WERI-Rb-1 (cell line): ENCODE results near the gene OR8B8.
A peak's percentile ranks its signal among the peaks of the same experiment; 100 is the strongest.
"Not testable (repeated sequence)": the region's sequence is repeated elsewhere in the genome, so short reads cannot be mapped to it uniquely, and the experiment has no call there.

ENCODE experiments used
- DNase-seq: peaks from one replicate; pipeline ENCODE4 v3.0.0-alpha.2; 2020
- H3K27ac ChIP-seq: fragments of 250-450 bp; sonication (Bioruptor Pico); 2 replicates; pipeline ENCODE4 v1.5.1; 2020; ENCODE audit warnings: mild to moderate bottlenecking, moderate library complexity
- H3K27me3 ChIP-seq: fragments of 250-450 bp; sonication (Bioruptor Pico); 2 replicates; pipeline ENCODE4 v1.5.1; 2021; ENCODE audit warnings: mild to moderate bottlenecking, low read depth, moderate library complexity; ENCODE audit not compliant: insufficient read depth, severe bottlenecking
- H3K36me3 ChIP-seq: fragments of 250-450 bp; sonication (Bioruptor Pico); 2 replicates; pipeline ENCODE4 v1.5.1; 2020; ENCODE audit warnings: mild to moderate bottlenecking, moderate library complexity
- H3K4me3 ChIP-seq: 2 replicates; pipeline ENCODE4 v1.5.1; 2011; ENCODE audit warnings: low read depth, mild to moderate bottlenecking, control low read depth, low read length
- H3K9me3 ChIP-seq: fragments of 250-450 bp; sonication (Bioruptor Pico); 2 replicates; pipeline ENCODE4 v1.5.1; 2021; ENCODE audit warnings: mild to moderate bottlenecking, moderate library complexity; ENCODE audit not compliant: severe bottlenecking
- CTCF ChIP-seq: IDR thresholded peaks from 2 replicates; pipeline ENCODE4 v1.5.1; 2011; ENCODE audit warnings: low read depth, mild to moderate bottlenecking, control low read depth, inconsistent platforms, low read length

Gene OR8B8

DNA sequence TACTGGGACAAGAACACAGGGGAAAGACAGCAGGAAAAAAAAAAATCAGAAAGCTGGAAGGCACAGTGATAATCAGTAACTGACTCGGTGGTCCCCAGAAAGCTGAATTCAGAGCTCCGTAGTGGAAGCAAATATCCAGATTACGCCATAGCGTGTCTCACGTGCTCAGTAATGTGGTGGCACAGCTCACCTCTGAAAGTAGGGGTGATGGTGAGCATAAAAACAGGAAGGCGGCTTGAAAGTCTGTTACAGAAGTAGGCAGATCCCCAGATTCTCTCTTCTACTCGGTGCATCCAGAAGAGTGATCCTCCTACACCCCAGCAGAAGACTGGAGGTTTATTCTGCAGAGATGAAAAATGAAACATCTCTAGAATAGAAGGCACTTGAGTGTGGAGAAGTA lies 35.6 kb downstream of the OR8B8 start:
- Histone ChIP-seq H3K4me3 (no peak overlapping the region), H3K9me3 (no peaks in the 10 kb centered on the region), H3K27ac (no peak overlapping the region), H3K27me3 (no peaks in the 10 kb centered on the region), H3K36me3 (no peaks in the 10 kb centered on the region)
- DNase-seq: no peak
- TF ChIP-seq CTCF: no peak

DNA sequence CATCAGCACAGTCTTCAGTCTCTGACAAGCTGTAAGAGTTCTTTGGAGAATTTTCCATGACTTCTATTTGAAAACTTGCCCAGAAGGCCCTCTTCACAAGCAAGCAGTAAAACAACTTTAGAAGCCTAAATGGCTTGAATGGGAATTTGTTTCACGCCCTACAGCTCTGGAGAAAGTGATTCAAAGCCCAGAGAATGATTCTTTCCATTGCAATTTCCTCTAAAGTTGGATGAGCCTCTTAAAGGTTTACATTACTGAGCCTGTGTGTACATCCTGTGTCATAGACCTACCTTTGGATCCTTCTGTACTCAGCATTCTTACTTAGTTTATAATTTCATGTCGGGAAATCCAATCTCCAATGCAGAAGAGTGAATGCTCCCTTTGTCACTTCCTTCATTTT lies 39.9 kb downstream of the OR8B8 start:
- Histone ChIP-seq H3K4me3 (no peak overlapping the region), H3K27me3 (peaks cover 2% of the 10 kb centered on the region), H3K9me3 (no peaks in the 10 kb centered on the region), H3K27ac (no peak overlapping the region), H3K36me3 (no peaks in the 10 kb centered on the region)
- no peak for TF ChIP-seq CTCF
- no peak for DNase-seq

- not testable (repeated sequence) for H3K27ac ChIP-seq, DNase-seq, H3K9me3 ChIP-seq, H3K4me3 ChIP-seq, H3K27me3 ChIP-seq, H3K36me3 ChIP-seq
Measured at GRCh38 chr11:124403186-124403585, 42.3 kb downstream of the OR8B8 start.

GRCh38 chr11:124402326-124402922 lies 43.1 kb downstream of the OR8B8 start:
- Histone ChIP-seq H3K4me3 (no peak overlapping the region), H3K36me3 (no peaks in the 10 kb centered on the region), H3K9me3 (no peaks in the 10 kb centered on the region), H3K27ac (no peak overlapping the region), H3K27me3 (peaks cover 2% of the 10 kb centered on the region)
- peak; percentile 70 for TF ChIP-seq CTCF
- DNase-seq: peak; percentile 59

DNA sequence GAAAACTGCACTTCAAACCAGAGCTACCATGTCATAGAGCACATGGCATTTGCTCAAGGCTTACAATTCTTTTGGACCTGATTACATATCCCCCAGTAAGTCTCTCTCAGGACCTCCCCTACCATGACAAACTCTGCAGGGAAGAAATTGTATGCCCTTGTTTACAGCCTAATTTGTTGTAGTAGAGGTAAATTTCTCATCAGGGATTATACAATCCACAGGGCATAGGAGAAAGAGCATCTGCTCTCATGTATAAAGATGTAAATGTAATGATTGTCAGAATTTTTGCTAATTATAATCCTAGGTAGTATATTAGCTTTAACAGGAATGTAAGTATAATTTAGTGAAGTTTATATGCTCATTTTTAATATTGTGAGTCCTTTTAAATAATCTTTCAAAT lies 46.6 kb downstream of the OR8B8 start, which contains the start of gene OR8B3:
TSS of gene OR8B3 (minus strand) at position 101 of the 400 bp plus-strand sequence. CDS start 1,673 bp downstream, outside the sequence.
- Histone ChIP-seq H3K9me3 (no peaks in the 10 kb centered on the region), H3K27me3 (no peaks in the 10 kb centered on the region), H3K4me3 (no peak within 1 kb of the TSS), H3K36me3 (no peaks in the 10 kb centered on the region), H3K27ac (no peak within 1 kb of the TSS)
- no peak for TF ChIP-seq CTCF
- no peak for DNase-seq

- not testable (repeated sequence) for H3K4me3 ChIP-seq, DNase-seq, H3K36me3 ChIP-seq, H3K27ac ChIP-seq, H3K9me3 ChIP-seq, H3K27me3 ChIP-seq
Measured at GRCh38 chr11:124396847-124397246, 48.6 kb downstream of the OR8B8 start.

DNA sequence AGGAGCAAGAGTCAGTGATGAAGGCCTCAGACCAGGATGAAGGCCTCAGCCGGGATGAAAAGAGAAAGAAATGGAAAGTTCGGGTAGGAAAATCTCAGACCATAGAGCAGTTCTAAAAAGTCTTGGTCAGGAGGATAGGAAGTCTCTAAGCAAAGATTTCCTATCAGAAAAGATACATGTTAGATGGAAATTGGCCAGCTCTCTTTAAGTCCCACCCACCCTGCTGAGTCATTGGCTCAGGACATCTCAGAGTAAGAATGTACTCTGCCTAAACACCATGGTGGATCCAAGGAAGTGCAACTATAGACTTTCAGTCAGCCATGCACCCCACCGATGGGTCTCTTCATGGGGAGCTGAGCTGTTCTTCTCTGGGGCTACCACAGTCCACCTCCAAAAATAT lies 51.1 kb downstream of the OR8B8 start:
- Histone ChIP-seq H3K27me3 (no peaks in the 10 kb centered on the region), H3K27ac (no peak overlapping the region), H3K4me3 (no peak overlapping the region), H3K9me3 (no peaks in the 10 kb centered on the region), H3K36me3 (no peaks in the 10 kb centered on the region)
- no peak for DNase-seq
- no peak for TF ChIP-seq CTCF
